Epithelial cell of umbilical artery (primary cell): ENCODE data around the gene GPRC5C. TPM values are rescaled to one million over a fixed set of nuclear protein-coding genes. Genes with fewer than 3 reads are reported as not detected.

Experiments
- total RNA-seq: library from RNA; depleted of rRNA; stranded (reverse); fragments of >200 nt; gene quantifications from 2 replicates; pipeline ENCODE4 v1.2.3, GENCODE V29; 2014

The GPRC5C gene, protein sequence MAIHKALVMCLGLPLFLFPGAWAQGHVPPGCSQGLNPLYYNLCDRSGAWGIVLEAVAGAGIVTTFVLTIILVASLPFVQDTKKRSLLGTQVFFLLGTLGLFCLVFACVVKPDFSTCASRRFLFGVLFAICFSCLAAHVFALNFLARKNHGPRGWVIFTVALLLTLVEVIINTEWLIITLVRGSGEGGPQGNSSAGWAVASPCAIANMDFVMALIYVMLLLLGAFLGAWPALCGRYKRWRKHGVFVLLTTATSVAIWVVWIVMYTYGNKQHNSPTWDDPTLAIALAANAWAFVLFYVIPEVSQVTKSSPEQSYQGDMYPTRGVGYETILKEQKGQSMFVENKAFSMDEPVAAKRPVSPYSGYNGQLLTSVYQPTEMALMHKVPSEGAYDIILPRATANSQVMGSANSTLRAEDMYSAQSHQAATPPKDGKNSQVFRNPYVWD
- not detected in 2 replicates for total RNA-seq

GRCh38 chr17:74431568-74432423 is at the start of gene GPRC5C:
Gene GPRC5C (plus strand): TSS chr17:74432088. CDS start chr17:74439777, 7,689 bp downstream.

DNA sequence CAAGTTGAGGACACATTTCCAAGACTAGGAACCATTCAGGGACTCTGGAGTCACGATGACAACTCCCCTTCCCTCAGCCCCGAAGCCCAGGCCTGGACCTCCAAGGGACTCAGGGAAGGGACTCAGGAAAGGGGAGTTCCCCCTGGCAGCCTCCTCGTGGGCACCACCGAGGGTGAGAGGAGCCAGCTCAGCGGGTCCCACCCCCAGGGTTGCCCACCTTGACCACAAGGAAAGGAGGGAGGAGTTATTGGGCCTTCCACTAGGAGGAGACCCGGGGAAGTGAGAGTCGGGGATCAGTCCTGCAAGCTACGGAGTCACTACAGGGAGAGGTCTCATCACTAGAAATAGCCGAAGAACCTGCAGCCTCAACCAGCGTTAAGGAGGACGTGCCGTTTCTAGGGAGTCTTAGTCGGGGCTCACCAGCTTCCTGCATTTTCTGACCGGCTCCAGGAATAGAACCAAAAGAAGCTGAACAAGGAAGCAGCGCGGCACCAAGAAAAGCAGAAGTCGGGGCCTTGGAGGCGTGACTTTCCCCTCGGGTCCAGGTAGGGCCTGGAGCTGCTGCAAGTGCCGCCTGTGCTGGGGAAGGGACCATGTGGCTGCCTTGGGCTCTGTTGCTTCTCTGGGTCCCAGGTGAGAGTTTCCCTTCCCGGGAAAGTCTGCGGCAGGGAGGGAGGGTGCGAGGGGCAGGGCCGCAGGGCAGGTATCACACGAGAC is 34.4 kb downstream of the GPRC5C start, which contains the start of gene CD300A:
Gene CD300A, plus strand, starts transcription at position 524 of the 717 bp plus-strand sequence. Its CDS starts 70 bp downstream, at position 594.

Other genes starting within 250 kb of the GPRC5C start
- 478 and 1,101 TPM in 2 replicates for gene RPL38, start 228.4 kb upstream of the GPRC5C start, total RNA-seq
- 1.2 and 2.6 TPM in 2 replicates for gene TTYH2, start 218.5 kb upstream of the GPRC5C start, total RNA-seq
- not detected in 2 replicates for gene DNAI2, start 157.9 kb upstream of the GPRC5C start, total RNA-seq
- gene KIF19, start 105.9 kb upstream of the GPRC5C start, total RNA-seq = not detected in 2 replicates
- gene BTBD17, start 70.2 kb upstream of the GPRC5C start, total RNA-seq = not detected in 2 replicates
- gene GPR142, start 64.6 kb upstream of the GPRC5C start, total RNA-seq = not detected in 2 replicates
- not detected in 2 replicates for gene CD300A, start 34.5 kb downstream of the GPRC5C start, total RNA-seq
- not detected in 2 replicates for gene CD300LB, start 99.4 kb downstream of the GPRC5C start, total RNA-seq
- gene CD300C, start 114.0 kb downstream of the GPRC5C start, total RNA-seq = not detected in 2 replicates
- gene CD300H, start 135.4 kb downstream of the GPRC5C start, total RNA-seq = not detected in 2 replicates
- not detected in 2 replicates for gene CD300LD, start 160.2 kb downstream of the GPRC5C start, total RNA-seq
- not detected in 2 replicates for gene CD300E, start 191.7 kb downstream of the GPRC5C start, total RNA-seq